OCI-LY1 (cell line): ENCODE results near the gene PRICKLE4.

Experiments used
- H2AFZ ChIP-seq: fragments of 200-600 bp; sonication (generic), shearing (Covaris generic); 2 replicates; pipeline ENCODE4 v1.6.0; 2014; ENCODE audit warnings: antibody characterized with exemption, mild to moderate bottlenecking, low read length
- H3F3A ChIP-seq: fragments of 200-600 bp; sonication (generic), shearing (Covaris generic); 2 replicates; pipeline ENCODE4 v1.6.0; 2014; ENCODE audit warnings: mild to moderate bottlenecking, antibody characterized with exemption, low read length, moderate library complexity; ENCODE audit not compliant: insufficient read depth
- H3K27ac ChIP-seq: fragments of 200-600 bp; sonication (generic); 2 replicates; pipeline ENCODE4 v1.5.1; 2014; ENCODE audit warnings: low read length, mixed run types, mild to moderate bottlenecking, low read depth; ENCODE audit not compliant: poor library complexity, severe bottlenecking
- H3K27me3 ChIP-seq: fragments of 200-600 bp; sonication (generic); 2 replicates; pipeline ENCODE4 v1.6.0; 2014; ENCODE audit warnings: antibody characterized with exemption, mild to moderate bottlenecking, low read length, moderate library complexity; ENCODE audit not compliant: insufficient read depth
- H3K36me3 ChIP-seq: fragments of 200-600 bp; sonication (generic); 2 replicates; pipeline ENCODE4 v1.6.1; 2014; ENCODE audit warnings: mild to moderate bottlenecking, antibody characterized with exemption, low read length, moderate library complexity, mixed read lengths; ENCODE audit not compliant: insufficient read depth
- H3K4me1 ChIP-seq: fragments of 200-600 bp; sonication (generic); 2 replicates; pipeline ENCODE4 v1.5.1; 2014; ENCODE audit warnings: mild to moderate bottlenecking, low read length, moderate library complexity; ENCODE audit not compliant: insufficient read depth, severe bottlenecking
- H3K4me2 ChIP-seq: fragments of 200-600 bp; sonication (generic), shearing (Covaris generic); 2 replicates; pipeline ENCODE4 v1.6.1; 2014; ENCODE audit warnings: low read length
- H3K4me3 ChIP-seq: fragments of 200-600 bp; sonication (generic); 2 replicates; pipeline ENCODE4 v1.5.1; 2014; ENCODE audit warnings: low read length, low read depth, mild to moderate bottlenecking, mixed read lengths; ENCODE audit not compliant: poor library complexity, severe bottlenecking
- H3K79me2 ChIP-seq: fragments of 200-600 bp; shearing (Covaris generic); 2 replicates; pipeline ENCODE4 v1.6.1; 2016; ENCODE audit warnings: mixed run types, low read length, mixed read lengths; ENCODE audit not compliant: insufficient read depth
- H3K9ac ChIP-seq: fragments of 200-600 bp; sonication (generic), shearing (Covaris generic); 2 replicates; pipeline ENCODE4 v1.6.1; 2014; ENCODE audit warnings: mild to moderate bottlenecking, low read length, mixed read lengths
- H3K9me2 ChIP-seq: fragments of 200-600 bp; sonication (generic), shearing (Covaris generic); 2 replicates; pipeline ENCODE4 v1.6.1; 2014; ENCODE audit warnings: low read depth, mild to moderate bottlenecking, low read length, mixed read lengths
- H3K9me3 ChIP-seq: fragments of 200-600 bp; shearing (Covaris generic); 2 replicates; pipeline ENCODE4 v1.6.1; 2014; ENCODE audit warnings: low read length, mixed read lengths
- H4K20me1 ChIP-seq: fragments of 200-600 bp; sonication (generic), shearing (Covaris generic); 2 replicates; pipeline ENCODE4 v1.6.0; 2016; ENCODE audit warnings: mild to moderate bottlenecking, low read length; ENCODE audit not compliant: insufficient read depth
- EZH2 ChIP-seq: fragments of 200-600 bp; sonication (generic), shearing (Covaris generic); IDR thresholded peaks from 2 replicates; pipeline ENCODE4 v1.8.0; 2017; ENCODE audit warnings: borderline replicate concordance, mixed run types, mild to moderate bottlenecking, antibody characterized with exemption, low read length, moderate library complexity, mixed read lengths
- TF ChIP-seq, protein P1 (sequence below): fragments of 200-600 bp; sonication (generic), shearing (Covaris generic); IDR thresholded peaks from 2 replicates; pipeline ENCODE4 v1.5.1; 2017; ENCODE audit warnings: mild to moderate bottlenecking, antibody characterized with exemption, low read length, moderate library complexity, mixed read lengths

PRICKLE4 gene

DNA sequence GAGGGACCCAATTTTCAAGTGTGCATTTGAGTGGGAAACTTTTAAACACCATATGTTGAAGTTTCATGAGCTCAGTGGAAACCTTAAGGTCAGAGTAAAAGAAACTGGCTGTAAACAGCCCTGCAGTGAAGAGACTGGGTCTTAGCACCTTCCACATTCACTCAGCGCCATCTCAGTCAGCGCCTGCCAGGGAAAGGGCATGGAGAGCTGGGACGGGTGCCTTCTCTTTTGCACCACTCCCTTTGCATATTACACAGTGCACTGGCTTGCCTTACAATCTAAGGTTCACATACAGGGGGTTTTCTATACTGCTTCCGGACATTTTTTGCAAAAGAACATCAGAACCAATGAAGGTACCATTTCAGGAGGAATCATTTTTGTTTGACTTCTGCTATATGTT is 11.4 kb downstream of the PRICKLE4 start:
- no peaks in the 10 kb centered on the region for H3K27me3 ChIP-seq
- no peak overlapping the region for H3K4me3 ChIP-seq
- H2AFZ ChIP-seq, result no peak overlapping the region
- peaks cover 12% of the 10 kb centered on the region for H3K4me1 ChIP-seq
- TF ChIP-seq, protein P1, sequence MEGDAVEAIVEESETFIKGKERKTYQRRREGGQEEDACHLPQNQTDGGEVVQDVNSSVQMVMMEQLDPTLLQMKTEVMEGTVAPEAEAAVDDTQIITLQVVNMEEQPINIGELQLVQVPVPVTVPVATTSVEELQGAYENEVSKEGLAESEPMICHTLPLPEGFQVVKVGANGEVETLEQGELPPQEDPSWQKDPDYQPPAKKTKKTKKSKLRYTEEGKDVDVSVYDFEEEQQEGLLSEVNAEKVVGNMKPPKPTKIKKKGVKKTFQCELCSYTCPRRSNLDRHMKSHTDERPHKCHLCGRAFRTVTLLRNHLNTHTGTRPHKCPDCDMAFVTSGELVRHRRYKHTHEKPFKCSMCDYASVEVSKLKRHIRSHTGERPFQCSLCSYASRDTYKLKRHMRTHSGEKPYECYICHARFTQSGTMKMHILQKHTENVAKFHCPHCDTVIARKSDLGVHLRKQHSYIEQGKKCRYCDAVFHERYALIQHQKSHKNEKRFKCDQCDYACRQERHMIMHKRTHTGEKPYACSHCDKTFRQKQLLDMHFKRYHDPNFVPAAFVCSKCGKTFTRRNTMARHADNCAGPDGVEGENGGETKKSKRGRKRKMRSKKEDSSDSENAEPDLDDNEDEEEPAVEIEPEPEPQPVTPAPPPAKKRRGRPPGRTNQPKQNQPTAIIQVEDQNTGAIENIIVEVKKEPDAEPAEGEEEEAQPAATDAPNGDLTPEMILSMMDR, result no peak
- no peak for TF ChIP-seq EZH2
- no peak overlapping the region for H3K9ac ChIP-seq
- peaks cover 10% of the 10 kb centered on the region for H3K79me2 ChIP-seq
- H3K27ac ChIP-seq, result no peak overlapping the region
- H3K9me3 ChIP-seq, result no peaks in the 10 kb centered on the region
- no peaks in the 10 kb centered on the region for H3F3A ChIP-seq
- no peaks in the 10 kb centered on the region for H3K9me2 ChIP-seq
- H3K4me2 ChIP-seq, result no peak overlapping the region
- H4K20me1 ChIP-seq, result no peaks in the 10 kb centered on the region
- H3K36me3 ChIP-seq, result peaks cover 43% of the 10 kb centered on the region

DNA sequence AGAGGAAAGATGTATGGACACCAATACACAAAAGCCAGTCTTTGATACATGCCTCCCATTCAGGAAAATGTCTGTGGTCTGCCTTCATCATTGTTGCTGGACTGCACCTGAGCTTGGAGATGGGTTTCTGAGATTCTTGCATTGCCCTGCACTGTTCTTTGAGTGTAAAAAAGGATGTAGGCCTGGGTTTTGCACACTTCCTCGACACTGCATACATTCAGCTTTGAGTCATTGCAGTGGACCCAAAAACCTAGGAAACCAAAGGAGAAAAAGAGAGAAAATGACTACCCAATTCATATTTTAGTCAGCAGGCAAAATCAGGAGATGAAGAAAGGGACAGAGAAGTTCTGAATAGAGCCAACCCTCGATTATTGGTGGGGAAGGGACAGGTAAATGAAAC is 15.9 kb downstream of the PRICKLE4 start:
- Histone ChIP-seq H3K36me3 (peaks cover 54% of the 10 kb centered on the region; the same call in 1 of the 2 replicates), H3K27ac (no peak overlapping the region), H3K9me2 (no peaks in the 10 kb centered on the region), H3K79me2 (no peaks in the 10 kb centered on the region), H2AFZ (no peak overlapping the region), H3K4me2 (no peak overlapping the region), H3F3A (no peaks in the 10 kb centered on the region), H3K4me3 (no peak overlapping the region), H3K27me3 (no peaks in the 10 kb centered on the region), H3K9ac (no peak overlapping the region), H3K4me1 (no peaks in the 10 kb centered on the region), H4K20me1 (no peaks in the 10 kb centered on the region), H3K9me3 (no peaks in the 10 kb centered on the region)
- no peak for TF ChIP-seq EZH2
- TF ChIP-seq, protein P1, result no peak

DNA sequence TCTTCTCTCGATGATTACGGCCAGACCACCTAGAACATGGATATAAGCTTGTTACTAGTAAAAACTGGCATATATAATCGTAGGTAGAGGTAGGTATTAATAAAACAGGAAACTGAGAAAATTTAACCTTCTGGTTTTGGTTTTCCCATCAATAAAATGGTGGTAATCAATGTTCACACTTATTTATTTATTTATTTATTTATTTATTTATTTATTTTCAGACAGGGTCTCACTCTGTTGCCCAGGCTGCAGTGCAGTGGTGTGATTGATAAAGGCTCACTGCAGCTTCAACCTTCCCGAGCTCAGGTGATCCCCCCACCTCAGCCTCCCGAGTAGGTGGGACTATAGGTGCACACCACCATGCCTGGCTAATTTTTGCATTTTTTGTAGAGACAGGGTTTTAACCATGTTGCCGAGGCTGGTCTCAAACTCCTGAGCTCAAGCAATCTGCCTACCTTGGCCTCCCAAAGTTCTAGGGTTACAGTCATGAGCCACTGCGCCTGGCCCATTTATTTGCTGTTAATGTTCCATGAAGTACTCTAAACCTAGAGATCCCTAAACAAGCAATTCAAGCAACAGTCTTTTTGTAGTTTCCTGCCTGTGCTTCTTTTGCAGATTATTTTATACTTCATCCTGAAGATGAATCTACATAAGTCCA is 18.4 kb downstream of the PRICKLE4 start:
- Histone ChIP-seq H3K9me3 (no peaks in the 10 kb centered on the region), H3K4me3 (no peak overlapping the region), H3K4me2 (no peak overlapping the region), H3K9ac (no peak overlapping the region), H3K79me2 (no peaks in the 10 kb centered on the region), H4K20me1 (no peaks in the 10 kb centered on the region), H3K27ac (no peak overlapping the region), H3F3A (no peaks in the 10 kb centered on the region), H2AFZ (no peak overlapping the region), H3K36me3 (peaks cover 47% of the 10 kb centered on the region; the same call in 1 of the 2 replicates), H3K9me2 (no peaks in the 10 kb centered on the region), H3K27me3 (no peaks in the 10 kb centered on the region), H3K4me1 (no peaks in the 10 kb centered on the region)
- TF ChIP-seq EZH2, result no peak
- TF ChIP-seq, protein P1, result no peak
